SK-N-SH treated with all-trans-retinoic acid at 6 μM for 48 hours (cell line): ENCODE results near the gene TMEM250.

ENCODE experiments used
- ATAC-seq: fragments of 200-7000 bp; cut with Tn5 transposase; 3 replicates; pipeline ENCODE4 v1.9.1; 2020; ENCODE audit warnings: mild to moderate bottlenecking, moderate library complexity
- CSDC2 ChIP-seq: fragments of 250-450 bp; sonication (Bioruptor Pico); IDR thresholded peaks from 2 replicates; pipeline ENCODE4 v1.5.0; 2020; ENCODE audit warnings: mild to moderate bottlenecking, moderate library complexity
- ESRRG ChIP-seq: fragments of 250-450 bp; sonication (Bioruptor Pico); IDR thresholded peaks from 2 replicates; pipeline ENCODE4 v1.6.1; 2021; ENCODE audit warnings: mild to moderate bottlenecking
- ISL1 ChIP-seq: fragments of 250-450 bp; sonication (Bioruptor Pico); IDR thresholded peaks from 2 replicates; pipeline ENCODE4 v2.1.2; 2022; ENCODE audit warnings: mild to moderate bottlenecking, moderate library complexity
- PPARA ChIP-seq: fragments of 250-450 bp; sonication (Bioruptor Pico); IDR thresholded peaks from 2 replicates; pipeline ENCODE4 v1.5.0; 2020; ENCODE audit warnings: mild to moderate bottlenecking, borderline replicate concordance
- SNAI2 ChIP-seq: fragments of 250-450 bp; sonication (Bioruptor Pico); IDR thresholded peaks from 2 replicates; pipeline ENCODE4 v1.5.0; 2020; ENCODE audit warnings: mild to moderate bottlenecking, moderate library complexity
- TCF4 ChIP-seq: fragments of 250-450 bp; sonication (Bioruptor Pico); IDR thresholded peaks from 2 replicates; pipeline ENCODE4 v1.8.0; 2021; ENCODE audit warnings: mild to moderate bottlenecking, moderate library complexity, borderline replicate concordance
- ZFP3 ChIP-seq: fragments of 250-450 bp; sonication (Bioruptor Pico); IDR thresholded peaks from 2 replicates; pipeline ENCODE4 v1.5.0; 2020; ENCODE audit warnings: mild to moderate bottlenecking, moderate library complexity
- ZFP30 ChIP-seq: fragments of 450-650 bp; formaldehyde crosslinking; IDR thresholded peaks from 2 replicates; pipeline ENCODE4 v1.5.0; 2022; ENCODE audit warnings: mild to moderate bottlenecking, moderate library complexity
- ZNF565 ChIP-seq: fragments of 450-650 bp; formaldehyde crosslinking; conservative IDR thresholded peaks from 2 replicates; pipeline ENCODE4 v1.5.0; 2020; ENCODE audit warnings: low read depth, mild to moderate bottlenecking, moderate library complexity
- ZNF70 ChIP-seq: fragments of 450-650 bp; formaldehyde crosslinking; IDR thresholded peaks from 2 replicates; pipeline ENCODE4 v1.5.0; 2020; ENCODE audit warnings: mild to moderate bottlenecking, moderate library complexity
- ZNF8 ChIP-seq: fragments of 450-650 bp; formaldehyde crosslinking; IDR thresholded peaks from 2 replicates; pipeline ENCODE4 v1.5.0; 2020; ENCODE audit warnings: mild to moderate bottlenecking, moderate library complexity
- TF ChIP-seq, protein P1 (sequence below): fragments of 250-450 bp; sonication (Bioruptor Pico); IDR thresholded peaks from 2 replicates; pipeline ENCODE4 v1.8.0; 2021; ENCODE audit warnings: low read depth, mild to moderate bottlenecking, moderate library complexity, borderline replicate concordance
- TF ChIP-seq, protein P2 (sequence below): fragments of 250-450 bp; sonication (Bioruptor Pico); IDR thresholded peaks from 2 replicates; pipeline ENCODE4 v1.8.0; 2020; ENCODE audit warnings: mild to moderate bottlenecking, moderate library complexity, borderline replicate concordance
- TF ChIP-seq, protein P3 (sequence below): fragments of 250-450 bp; sonication (Bioruptor Pico); IDR thresholded peaks from 2 replicates; pipeline ENCODE4 v1.5.1; 2020; ENCODE audit warnings: low read depth, mild to moderate bottlenecking, moderate library complexity
- TF ChIP-seq, protein P4 (sequence below): fragments of 250-450 bp; sonication (Bioruptor Pico); IDR thresholded peaks from 2 replicates; pipeline ENCODE4 v1.5.1; 2021; ENCODE audit warnings: mild to moderate bottlenecking, moderate library complexity

Gene TMEM250

DNA sequence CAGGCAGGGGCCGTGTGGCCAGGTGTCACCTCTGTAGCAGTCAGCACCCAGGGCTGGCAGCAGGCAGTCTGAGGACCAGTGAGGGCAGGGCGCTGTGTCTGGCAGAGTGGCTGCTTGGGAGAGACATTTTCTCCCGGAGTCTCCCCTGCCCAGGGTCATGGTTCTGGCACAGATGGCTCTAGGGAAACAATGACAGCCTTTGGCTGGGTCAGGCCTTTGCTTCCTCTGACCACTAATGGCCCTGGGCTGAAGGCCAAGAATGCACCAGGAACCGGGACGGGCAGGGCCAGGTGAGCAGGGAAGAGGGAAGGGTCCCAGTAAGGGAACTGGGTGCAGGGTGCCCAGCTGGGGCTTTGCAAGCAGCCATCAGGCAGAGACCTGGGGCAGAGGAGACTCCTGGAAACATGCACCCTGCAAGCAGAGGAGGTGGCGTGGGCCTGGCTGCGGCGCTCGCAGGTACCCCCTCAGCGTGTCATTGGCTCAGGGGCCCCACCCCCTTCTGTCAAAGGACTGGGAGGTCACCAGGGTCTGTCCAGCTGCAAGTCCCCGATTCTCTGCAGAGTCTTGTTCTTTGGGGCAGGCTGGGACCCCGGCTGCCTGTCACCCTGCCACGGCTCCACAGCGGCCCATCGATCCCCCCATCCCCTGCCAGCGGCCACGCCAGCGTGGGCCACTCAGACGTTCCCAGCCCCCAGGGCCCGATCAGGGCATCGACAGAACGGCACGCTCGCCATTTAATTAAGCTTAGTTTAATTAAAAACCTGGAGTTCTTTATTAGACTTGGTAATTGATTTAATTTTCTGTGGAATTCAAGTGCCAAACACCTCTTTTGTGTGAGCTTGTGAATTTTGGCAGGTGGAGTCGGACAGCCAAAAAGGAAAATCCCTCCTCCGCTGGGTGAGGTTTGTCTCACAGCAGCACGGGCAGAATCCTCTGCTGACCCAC is 18.9 kb upstream of the TMEM250 start:
- ATAC-seq: 0 out of 3 replicates have a peak, but pooled peaks have one; percentile 5
- no peak for TF ChIP-seq ZNF8
- TF ChIP-seq, protein P1, sequence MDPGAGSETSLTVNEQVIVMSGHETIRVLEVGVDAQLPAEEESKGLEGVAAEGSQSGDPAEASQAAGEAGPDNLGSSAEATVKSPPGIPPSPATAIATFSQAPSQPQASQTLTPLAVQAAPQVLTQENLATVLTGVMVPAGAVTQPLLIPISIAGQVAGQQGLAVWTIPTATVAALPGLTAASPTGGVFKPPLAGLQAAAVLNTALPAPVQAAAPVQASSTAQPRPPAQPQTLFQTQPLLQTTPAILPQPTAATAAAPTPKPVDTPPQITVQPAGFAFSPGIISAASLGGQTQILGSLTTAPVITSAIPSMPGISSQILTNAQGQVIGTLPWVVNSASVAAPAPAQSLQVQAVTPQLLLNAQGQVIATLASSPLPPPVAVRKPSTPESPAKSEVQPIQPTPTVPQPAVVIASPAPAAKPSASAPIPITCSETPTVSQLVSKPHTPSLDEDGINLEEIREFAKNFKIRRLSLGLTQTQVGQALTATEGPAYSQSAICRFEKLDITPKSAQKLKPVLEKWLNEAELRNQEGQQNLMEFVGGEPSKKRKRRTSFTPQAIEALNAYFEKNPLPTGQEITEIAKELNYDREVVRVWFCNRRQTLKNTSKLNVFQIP (CRISPR knock-in tag): no peak

GRCh38 chr9:136136127-136136925 is 17.7 kb upstream of the TMEM250 start:
- TF ChIP-seq, protein P1 (CRISPR knock-in tag): no peak
- TF ChIP-seq, protein P2, sequence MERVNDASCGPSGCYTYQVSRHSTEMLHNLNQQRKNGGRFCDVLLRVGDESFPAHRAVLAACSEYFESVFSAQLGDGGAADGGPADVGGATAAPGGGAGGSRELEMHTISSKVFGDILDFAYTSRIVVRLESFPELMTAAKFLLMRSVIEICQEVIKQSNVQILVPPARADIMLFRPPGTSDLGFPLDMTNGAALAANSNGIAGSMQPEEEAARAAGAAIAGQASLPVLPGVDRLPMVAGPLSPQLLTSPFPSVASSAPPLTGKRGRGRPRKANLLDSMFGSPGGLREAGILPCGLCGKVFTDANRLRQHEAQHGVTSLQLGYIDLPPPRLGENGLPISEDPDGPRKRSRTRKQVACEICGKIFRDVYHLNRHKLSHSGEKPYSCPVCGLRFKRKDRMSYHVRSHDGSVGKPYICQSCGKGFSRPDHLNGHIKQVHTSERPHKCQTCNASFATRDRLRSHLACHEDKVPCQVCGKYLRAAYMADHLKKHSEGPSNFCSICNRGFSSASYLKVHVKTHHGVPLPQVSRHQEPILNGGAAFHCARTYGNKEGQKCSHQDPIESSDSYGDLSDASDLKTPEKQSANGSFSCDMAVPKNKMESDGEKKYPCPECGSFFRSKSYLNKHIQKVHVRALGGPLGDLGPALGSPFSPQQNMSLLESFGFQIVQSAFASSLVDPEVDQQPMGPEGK (CRISPR knock-in tag): no peak
- no peak for ATAC-seq

- no peak for ATAC-seq
- TF ChIP-seq CSDC2: no peak
These were observed 16.9 kb upstream of the TMEM250 start for GRCh38 chr9:136135326-136136126.

DNA sequence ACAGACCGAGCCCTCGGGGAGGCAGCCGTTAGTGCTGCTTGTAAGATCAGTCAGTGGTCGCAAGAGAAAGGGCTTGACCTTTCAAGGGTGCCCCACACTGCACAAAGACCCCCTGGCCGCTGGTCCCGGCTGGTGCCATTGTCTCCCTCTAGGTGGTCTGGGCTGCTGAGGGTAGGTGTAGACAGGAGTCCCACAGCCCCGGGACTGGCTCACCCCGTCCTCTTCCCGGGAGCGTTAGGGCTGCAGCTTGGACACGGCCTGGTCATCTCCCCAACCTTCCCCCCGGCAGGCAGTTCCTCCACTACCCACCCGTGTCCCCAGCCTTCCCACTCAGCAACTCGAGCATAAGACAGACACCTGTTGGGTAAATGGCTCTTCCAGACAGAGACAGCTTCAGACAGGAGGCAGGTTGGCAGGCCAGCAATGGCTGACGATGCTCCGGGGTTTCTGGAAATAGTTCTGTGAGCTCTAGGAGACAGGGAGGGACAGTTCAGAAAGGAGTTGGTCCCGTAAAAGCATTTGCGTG is 15.3 kb upstream of the TMEM250 start:
- no peak for ATAC-seq
- TF ChIP-seq ESRRG (CRISPR knock-in tag) (no peak), CSDC2 (no peak), TCF4 (CRISPR knock-in tag) (no peak)
- TF ChIP-seq, all 23 proteins: peak for 0

DNA sequence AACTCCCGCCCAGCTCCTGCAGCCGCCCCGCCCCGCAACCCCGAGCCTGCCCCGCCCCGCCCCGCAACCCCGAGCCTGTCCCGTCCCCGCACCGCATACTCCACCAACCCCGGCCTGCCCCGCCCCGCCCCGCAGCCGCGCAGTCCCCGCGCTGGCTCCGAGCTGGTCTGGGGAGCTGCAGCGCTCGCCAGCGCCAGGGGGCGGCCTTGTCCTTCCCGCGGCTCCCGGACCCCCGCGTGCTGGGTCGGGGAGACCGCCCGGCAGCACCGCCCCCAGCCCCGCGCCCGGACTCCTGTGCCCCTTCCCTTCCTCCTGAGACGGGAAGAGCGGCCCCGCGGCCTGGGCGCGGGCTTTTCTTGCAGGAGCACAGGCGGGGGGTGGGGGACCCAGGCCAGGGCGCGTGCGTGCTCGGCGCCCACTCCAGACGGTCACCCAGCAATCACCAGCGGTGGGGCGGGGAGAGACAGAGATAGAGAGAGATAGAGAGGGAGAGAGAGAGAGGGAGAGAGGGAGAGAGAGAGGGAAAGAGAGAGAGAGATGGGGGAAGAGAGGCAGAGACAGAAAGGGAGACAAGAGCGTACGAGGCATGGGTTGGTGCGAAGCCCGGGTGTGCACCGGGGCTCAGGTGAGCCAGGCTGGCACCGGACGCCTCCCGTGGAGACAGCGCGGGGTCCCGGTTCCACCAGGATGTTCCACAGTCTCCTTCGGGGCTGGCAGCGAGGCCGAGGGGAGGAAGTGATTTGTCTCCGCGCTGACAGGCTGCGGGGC is 14.7 kb upstream of the TMEM250 start:
- peak; percentile 72 for ATAC-seq
- TF ChIP-seq ISL1 (CRISPR knock-in tag) (no peak), ZNF565 (no peak), ZFP30 (CRISPR knock-in tag) (no peak), PPARA (CRISPR knock-in tag) (no peak), ZFP3 (CRISPR knock-in tag) (no peak), ZNF70 (no peak), ESRRG (CRISPR knock-in tag) (no peak), SNAI2 (CRISPR knock-in tag) (no peak)
- TF ChIP-seq, protein P3, sequence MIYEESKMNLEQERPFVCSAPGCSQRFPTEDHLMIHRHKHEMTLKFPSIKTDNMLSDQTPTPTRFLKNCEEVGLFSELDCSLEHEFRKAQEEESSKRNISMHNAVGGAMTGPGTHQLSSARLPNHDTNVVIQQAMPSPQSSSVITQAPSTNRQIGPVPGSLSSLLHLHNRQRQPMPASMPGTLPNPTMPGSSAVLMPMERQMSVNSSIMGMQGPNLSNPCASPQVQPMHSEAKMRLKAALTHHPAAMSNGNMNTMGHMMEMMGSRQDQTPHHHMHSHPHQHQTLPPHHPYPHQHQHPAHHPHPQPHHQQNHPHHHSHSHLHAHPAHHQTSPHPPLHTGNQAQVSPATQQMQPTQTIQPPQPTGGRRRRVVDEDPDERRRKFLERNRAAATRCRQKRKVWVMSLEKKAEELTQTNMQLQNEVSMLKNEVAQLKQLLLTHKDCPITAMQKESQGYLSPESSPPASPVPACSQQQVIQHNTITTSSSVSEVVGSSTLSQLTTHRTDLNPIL (CRISPR knock-in tag): no peak
- TF ChIP-seq, protein P2 (CRISPR knock-in tag): no peak
- TF ChIP-seq, protein P4, sequence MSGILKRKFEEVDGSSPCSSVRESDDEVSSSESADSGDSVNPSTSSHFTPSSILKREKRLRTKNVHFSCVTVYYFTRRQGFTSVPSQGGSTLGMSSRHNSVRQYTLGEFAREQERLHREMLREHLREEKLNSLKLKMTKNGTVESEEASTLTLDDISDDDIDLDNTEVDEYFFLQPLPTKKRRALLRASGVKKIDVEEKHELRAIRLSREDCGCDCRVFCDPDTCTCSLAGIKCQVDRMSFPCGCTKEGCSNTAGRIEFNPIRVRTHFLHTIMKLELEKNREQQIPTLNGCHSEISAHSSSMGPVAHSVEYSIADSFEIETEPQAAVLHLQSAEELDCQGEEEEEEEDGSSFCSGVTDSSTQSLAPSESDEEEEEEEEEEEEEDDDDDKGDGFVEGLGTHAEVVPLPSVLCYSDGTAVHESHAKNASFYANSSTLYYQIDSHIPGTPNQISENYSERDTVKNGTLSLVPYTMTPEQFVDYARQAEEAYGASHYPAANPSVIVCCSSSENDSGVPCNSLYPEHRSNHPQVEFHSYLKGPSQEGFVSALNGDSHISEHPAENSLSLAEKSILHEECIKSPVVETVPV (CRISPR knock-in tag): no peak
- TF ChIP-seq, protein P1 (CRISPR knock-in tag): no peak
